ENCODE data around the gene SLC12A1.

SLC12A1 gene

DNA sequence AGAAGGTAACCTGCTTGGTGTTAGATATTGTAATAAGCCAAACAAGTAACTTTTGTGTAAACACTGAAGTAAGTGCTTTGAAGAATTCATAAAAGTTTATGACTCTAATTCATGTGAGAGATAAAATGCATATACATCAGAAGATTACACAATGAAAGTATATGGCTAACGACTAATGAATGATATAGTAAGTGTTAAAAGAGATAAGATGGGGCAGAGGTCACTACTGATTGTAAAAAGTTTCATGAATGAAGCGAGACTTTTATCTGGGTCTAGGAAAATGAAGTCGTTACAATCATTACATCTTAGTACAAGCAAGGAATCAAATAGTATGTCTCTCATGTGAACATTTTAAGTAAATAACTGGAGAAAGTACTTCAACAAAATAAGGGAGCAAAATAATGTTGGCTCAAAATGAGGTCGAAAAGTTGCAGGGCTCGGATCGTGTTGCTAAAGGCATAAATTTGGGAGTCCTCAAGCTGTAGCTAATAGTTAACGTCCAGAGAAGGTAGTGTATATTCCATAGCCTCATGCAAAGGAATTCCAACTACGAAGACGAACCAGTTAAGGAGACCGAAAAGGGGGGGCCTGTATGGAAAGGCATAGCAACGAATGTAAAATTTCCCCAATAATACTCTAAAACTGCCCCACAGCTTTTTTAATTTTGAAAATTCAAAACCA, 124.1 kb downstream of the SLC12A1 start:
- TF ChIP-seq TAF1 (IDR thresholded peaks at IDR 0.05; ENCODE audit: borderline replicate concordance, insufficient read depth, low read length): 0 out of 2 replicates have a peak, but pooled peaks have one; percentile 30
- no peak for TF ChIP-seq FOXP2 (optimal IDR thresholded peaks at IDR 0.05; ENCODE audit: borderline replicate concordance, extremely low read depth, extremely low read length, insufficient read depth)
- TF ChIP-seq, protein P1, sequence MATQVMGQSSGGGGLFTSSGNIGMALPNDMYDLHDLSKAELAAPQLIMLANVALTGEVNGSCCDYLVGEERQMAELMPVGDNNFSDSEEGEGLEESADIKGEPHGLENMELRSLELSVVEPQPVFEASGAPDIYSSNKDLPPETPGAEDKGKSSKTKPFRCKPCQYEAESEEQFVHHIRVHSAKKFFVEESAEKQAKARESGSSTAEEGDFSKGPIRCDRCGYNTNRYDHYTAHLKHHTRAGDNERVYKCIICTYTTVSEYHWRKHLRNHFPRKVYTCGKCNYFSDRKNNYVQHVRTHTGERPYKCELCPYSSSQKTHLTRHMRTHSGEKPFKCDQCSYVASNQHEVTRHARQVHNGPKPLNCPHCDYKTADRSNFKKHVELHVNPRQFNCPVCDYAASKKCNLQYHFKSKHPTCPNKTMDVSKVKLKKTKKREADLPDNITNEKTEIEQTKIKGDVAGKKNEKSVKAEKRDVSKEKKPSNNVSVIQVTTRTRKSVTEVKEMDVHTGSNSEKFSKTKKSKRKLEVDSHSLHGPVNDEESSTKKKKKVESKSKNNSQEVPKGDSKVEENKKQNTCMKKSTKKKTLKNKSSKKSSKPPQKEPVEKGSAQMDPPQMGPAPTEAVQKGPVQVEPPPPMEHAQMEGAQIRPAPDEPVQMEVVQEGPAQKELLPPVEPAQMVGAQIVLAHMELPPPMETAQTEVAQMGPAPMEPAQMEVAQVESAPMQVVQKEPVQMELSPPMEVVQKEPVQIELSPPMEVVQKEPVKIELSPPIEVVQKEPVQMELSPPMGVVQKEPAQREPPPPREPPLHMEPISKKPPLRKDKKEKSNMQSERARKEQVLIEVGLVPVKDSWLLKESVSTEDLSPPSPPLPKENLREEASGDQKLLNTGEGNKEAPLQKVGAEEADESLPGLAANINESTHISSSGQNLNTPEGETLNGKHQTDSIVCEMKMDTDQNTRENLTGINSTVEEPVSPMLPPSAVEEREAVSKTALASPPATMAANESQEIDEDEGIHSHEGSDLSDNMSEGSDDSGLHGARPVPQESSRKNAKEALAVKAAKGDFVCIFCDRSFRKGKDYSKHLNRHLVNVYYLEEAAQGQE (IDR thresholded peaks at IDR 0.05; ENCODE audit: insufficient read depth in 1 of 2, low read depth in 2 of 2, low read length in 2 of 2): no peak

DNA sequence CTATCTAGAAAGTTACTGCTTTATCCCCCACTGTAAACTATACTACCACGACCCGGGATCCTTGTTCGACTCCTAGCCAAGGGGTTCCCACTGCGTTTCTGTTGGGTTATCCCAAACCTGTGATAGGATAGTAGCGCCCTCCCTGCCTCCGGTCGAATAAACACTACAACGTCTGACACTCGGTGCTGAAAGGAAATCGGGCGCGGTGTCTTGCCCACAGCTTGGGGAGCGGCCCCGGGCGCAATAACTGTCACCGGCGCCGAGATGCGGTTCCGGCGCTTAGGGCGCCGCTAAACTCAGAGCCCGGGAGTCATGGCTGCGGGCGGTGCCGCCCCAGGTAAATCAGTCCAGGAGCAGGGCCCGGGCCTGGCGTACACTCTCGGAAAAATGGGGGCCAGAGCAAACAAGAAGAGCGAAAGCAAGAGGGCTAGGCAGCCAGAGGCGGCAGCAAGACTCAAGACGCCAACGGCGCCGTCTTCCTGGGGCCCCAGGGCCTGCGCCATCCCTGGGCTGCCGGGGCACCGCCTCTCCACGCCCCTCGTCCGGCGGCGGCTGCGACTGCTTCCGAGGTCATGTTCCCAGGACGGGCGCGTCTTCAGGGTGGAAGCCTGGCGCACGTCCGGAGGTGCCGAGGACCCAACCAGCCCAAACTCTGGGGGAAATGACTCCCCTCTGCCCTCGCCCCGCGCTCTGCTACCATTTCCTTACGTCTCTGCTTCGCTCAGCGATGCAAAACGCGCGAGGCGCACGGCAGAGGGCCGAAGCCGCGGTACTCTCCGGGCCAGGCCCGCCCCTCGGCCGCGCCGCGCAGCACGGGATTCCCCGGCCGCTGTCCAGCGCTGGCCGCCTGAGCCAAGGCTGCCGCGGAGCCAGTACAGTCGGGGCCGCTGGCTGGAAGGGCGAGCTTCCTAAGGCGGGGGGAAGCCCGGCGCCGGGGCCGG, 125.0 kb downstream of the SLC12A1 start, which contains the start of gene DUT:
DUT (plus strand) TSS at position 575 of the 941 bp plus-strand sequence; CDS start at position 662, 87 bp downstream.
- peak; percentile 68 for TF ChIP-seq FOXP2 (optimal IDR thresholded peaks at IDR 0.05; ENCODE audit: borderline replicate concordance, extremely low read depth, extremely low read length, insufficient read depth)
- TF ChIP-seq, protein P1 (IDR thresholded peaks at IDR 0.05; ENCODE audit: insufficient read depth in 1 of 2, low read depth in 2 of 2, low read length in 2 of 2): peak; percentile 87 to 92
- peak; percentile 83 for TF ChIP-seq POLR2AphosphoS5 (IDR thresholded peaks at IDR 0.05; ENCODE audit: low read depth, low read length)
- TF ChIP-seq SIN3A (IDR thresholded peaks at IDR 0.05; ENCODE audit: borderline replicate concordance, insufficient read depth, low read length): 0 out of 2 replicates have a peak, but pooled peaks have one; percentile 54
- 0 out of 2 replicates have a peak, but pooled peaks have one; percentile 74 for TF ChIP-seq TAF1 (IDR thresholded peaks at IDR 0.05; ENCODE audit: borderline replicate concordance, insufficient read depth, low read length)

DNA sequence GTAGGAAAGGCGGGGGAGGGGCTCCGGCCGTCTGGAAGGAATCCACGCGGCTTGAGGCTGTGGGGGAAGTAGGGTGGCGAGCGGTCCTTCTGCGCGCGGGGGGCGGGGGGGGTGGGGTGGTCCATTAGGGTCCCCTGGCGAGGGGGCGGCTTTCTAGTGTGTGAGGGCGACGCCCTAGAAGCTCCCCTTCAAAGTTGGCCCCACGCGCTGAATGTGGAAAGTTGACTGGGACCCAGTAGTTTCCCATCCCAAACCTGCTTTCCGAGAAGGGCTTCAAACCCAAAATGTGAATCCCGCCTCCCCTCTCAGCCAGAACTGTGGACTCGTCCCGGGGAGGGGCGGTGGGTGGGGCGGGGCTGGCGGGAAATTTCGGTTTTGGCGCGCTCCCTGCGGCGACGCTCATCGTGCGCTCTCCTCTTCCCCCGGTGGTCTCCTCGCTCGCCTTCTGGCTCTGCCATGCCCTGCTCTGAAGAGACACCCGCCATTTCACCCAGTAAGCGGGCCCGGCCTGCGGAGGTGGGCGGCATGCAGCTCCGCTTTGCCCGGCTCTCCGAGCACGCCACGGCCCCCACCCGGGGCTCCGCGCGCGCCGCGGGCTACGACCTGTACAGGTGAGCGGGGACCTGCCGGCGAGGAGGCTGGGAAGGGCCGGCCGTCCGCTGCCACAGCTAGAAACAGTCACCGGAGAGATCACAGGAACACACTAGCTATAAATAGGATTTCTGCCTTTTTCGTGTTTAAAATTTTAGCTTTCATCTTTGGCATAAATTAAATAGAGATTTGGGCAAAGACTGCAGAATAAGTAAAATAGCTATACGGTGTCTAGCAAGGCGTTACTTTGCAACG, 125.9 kb downstream of the SLC12A1 start:
- TF ChIP-seq FOXP2 (optimal IDR thresholded peaks at IDR 0.05; ENCODE audit: borderline replicate concordance, extremely low read depth, extremely low read length, insufficient read depth) (peak; percentile 36), POLR2AphosphoS5 (IDR thresholded peaks at IDR 0.05; ENCODE audit: low read depth, low read length) (no peak; the same call in 1 of the 2 replicates), SIN3A (IDR thresholded peaks at IDR 0.05; ENCODE audit: borderline replicate concordance, insufficient read depth, low read length) (peak; percentile 80; the same call in 1 of the 2 replicates)

DNA sequence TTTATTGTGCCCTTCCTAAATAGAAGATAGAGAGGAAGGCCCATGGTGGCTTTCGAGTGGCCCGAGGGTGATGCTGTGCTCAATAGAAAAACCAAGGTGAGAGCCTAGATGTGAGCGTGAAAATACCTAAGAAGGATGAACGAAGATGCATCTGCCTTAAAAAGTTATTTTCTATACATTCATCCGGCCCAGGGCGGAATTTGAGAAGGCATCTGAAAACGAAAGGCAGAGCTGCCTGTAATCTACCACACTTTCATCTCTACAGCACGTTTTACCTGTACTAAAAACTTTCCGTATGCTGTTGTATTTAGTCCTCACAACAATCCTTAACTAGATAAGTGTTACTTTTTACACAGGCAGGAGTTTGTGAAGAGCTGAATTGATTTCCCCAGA, 126.5 kb downstream of the SLC12A1 start:
- TF ChIP-seq TAF1 (IDR thresholded peaks at IDR 0.05; ENCODE audit: borderline replicate concordance, insufficient read depth, low read length) (peak; percentile 33; the same call in 1 of the 2 replicates), SIN3A (IDR thresholded peaks at IDR 0.05; ENCODE audit: borderline replicate concordance, insufficient read depth, low read length) (no peak)

DNA sequence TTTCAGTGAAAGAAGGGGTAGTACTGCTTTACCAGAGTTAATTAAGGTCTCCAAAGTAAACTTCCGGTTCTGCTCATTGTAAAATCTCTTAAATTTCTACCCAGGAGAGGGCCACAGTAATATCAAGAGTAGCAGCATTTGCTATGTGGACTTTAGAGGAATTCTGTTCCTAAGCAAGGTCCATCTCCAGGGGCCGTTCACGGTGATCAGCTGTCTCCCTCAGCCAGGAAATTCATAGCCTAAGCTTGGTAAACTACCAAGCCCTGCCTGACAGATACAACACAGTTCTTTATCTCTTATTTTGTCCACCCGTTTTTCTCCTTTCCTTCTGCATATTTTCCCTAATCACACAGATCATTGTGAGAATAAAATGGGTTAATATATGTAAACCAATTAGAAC, 127.4 kb downstream of the SLC12A1 start:
- TF ChIP-seq TAF1 (IDR thresholded peaks at IDR 0.05; ENCODE audit: borderline replicate concordance, insufficient read depth, low read length) (no peak), POLR2AphosphoS5 (IDR thresholded peaks at IDR 0.05; ENCODE audit: low read depth, low read length) (0 out of 2 replicates have a peak, but pooled peaks have one; percentile 39)

DNA sequence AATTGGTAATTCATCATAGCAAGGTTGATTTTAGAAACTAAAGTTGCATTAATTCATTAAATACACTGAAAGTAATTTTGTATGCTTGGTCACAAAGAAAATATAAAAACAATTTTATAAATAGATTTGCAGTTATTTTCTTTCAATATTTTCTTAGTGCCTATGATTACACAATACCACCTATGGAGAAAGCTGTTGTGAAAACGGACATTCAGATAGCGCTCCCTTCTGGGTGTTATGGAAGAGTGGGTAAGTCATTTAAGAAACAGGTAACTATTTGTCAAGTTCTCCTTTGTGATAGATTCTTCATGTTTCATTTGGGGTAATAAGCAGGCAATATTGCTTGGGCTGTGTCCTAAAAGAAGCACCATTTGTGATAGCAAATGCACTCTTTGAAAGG, 128.2 kb downstream of the SLC12A1 start:
- TF ChIP-seq POLR2AphosphoS5 (IDR thresholded peaks at IDR 0.05; ENCODE audit: low read depth, low read length): no peak
- TF ChIP-seq, protein P1 (IDR thresholded peaks at IDR 0.05; ENCODE audit: insufficient read depth in 1 of 2, low read depth in 2 of 2, low read length in 2 of 2): no peak
- TF ChIP-seq TAF1 (IDR thresholded peaks at IDR 0.05; ENCODE audit: borderline replicate concordance, insufficient read depth, low read length): no peak
- no peak for TF ChIP-seq SIN3A (IDR thresholded peaks at IDR 0.05; ENCODE audit: borderline replicate concordance, insufficient read depth, low read length)
- no peak for TF ChIP-seq FOXP2 (optimal IDR thresholded peaks at IDR 0.05; ENCODE audit: borderline replicate concordance, extremely low read depth, extremely low read length, insufficient read depth)

Measured in PFSK-1 (cell line).